Karpas-422 (cell line): ENCODE data around the gene AHDC1. TPM values are rescaled to one million over a fixed set of nuclear protein-coding genes. Genes with fewer than 3 reads are reported as not detected.

Experiments used
- DNase-seq: peaks from one replicate; pipeline ENCODE4 v3.0.0-alpha.2; 2015
- H2AFZ ChIP-seq: fragments of 200-600 bp; sonication (generic); 2 replicates; pipeline ENCODE4 v1.6.1; 2014; ENCODE audit warnings: antibody characterized with exemption, low read length, mixed read lengths
- H3K27ac ChIP-seq: fragments of 200-600 bp; sonication (generic); 2 replicates; pipeline ENCODE4 v1.5.1; 2014; ENCODE audit warnings: mild to moderate bottlenecking, low read length, moderate library complexity
- H3K27me3 ChIP-seq: fragments of 200-600 bp; sonication (generic); 2 replicates; pipeline ENCODE4 v1.6.1; 2014; ENCODE audit warnings: low read length, mixed read lengths
- H3K36me3 ChIP-seq: fragments of 200-600 bp; sonication (generic); 2 replicates; pipeline ENCODE4 v1.6.1; 2014; ENCODE audit warnings: low read length, mixed read lengths; ENCODE audit not compliant: insufficient read depth
- H3K4me1 ChIP-seq: fragments of 200-600 bp; sonication (generic); 2 replicates; pipeline ENCODE4 v1.6.1; 2014; ENCODE audit warnings: mild to moderate bottlenecking, low read length, mixed read lengths
- H3K4me2 ChIP-seq: fragments of 200-600 bp; sonication (generic); 2 replicates; pipeline ENCODE4 v1.6.1; 2014; ENCODE audit warnings: low read length, low read depth, mild to moderate bottlenecking; ENCODE audit not compliant: poor library complexity, severe bottlenecking
- H3K4me3 ChIP-seq: fragments of 200-600 bp; sonication (generic); 2 replicates; pipeline ENCODE4 v1.5.1; 2014; ENCODE audit warnings: mild to moderate bottlenecking, antibody characterized with exemption, low read length, mixed read lengths
- H3K79me2 ChIP-seq: fragments of 200-600 bp; sonication (generic); 2 replicates; pipeline ENCODE4 v1.6.1; 2014; ENCODE audit warnings: mild to moderate bottlenecking, low read length, mixed read lengths
- H3K9ac ChIP-seq: fragments of 200-600 bp; sonication (generic); 2 replicates; pipeline ENCODE4 v1.6.0; 2014; ENCODE audit warnings: low read length
- H3K9me2 ChIP-seq: fragments of 200-600 bp; sonication (generic), shearing (Covaris generic); replicated peaks from 2 replicates; pipeline ENCODE4 v1.6.0; 2014; ENCODE audit warnings: mild to moderate bottlenecking, low read length, moderate library complexity; ENCODE audit not compliant: insufficient read depth
- H3K9me3 ChIP-seq: fragments of 300-700, 200-600 bp; sonication (generic); 2 replicates; pipeline ENCODE4 v1.6.1; 2014; ENCODE audit warnings: low read length, mixed read lengths
- H4K20me1 ChIP-seq: fragments of 200-600 bp; sonication (generic); 2 replicates; pipeline ENCODE4 v1.6.1; 2014; ENCODE audit warnings: mild to moderate bottlenecking, antibody characterized with exemption, low read length, low read depth; ENCODE audit not compliant: insufficient read depth
- total RNA-seq: library from RNA; depleted of rRNA; stranded (reverse); fragments of >200 nt; shearing (Covaris generic); gene quantifications from 2 replicates; pipeline ENCODE4 v1.2.3, GENCODE V29; 2014; ENCODE audit warnings: low replicate concordance

The AHDC1 gene
- total RNA-seq, 1 experiment from 2014 or later = 2.2 TPM

- Histone ChIP-seq H3K9me3 (no peaks in the 10 kb centered on the region), H3K36me3 (no peaks in the 10 kb centered on the region), H3K4me3 (peak overlapping the region; percentile 76; the same call in 1 of the 2 replicates), H4K20me1 (peaks cover 27% of the 10 kb centered on the region), H3K27ac (no peak overlapping the region), H3K9me2 (no peaks in the 10 kb centered on the region), H3K79me2 (no peaks in the 10 kb centered on the region), H3K4me2 (peak overlapping the region; percentile 93), H3K27me3 (no peaks in the 10 kb centered on the region), H3K9ac (no peak overlapping the region), H2AFZ (no peak overlapping the region), H3K4me1 (peaks cover 50% of the 10 kb centered on the region)
- no peak for DNase-seq
Observed at GRCh38 chr1:27604579-27605299, 795 bp upstream of the AHDC1 start.

- no peak overlapping the region for H2AFZ ChIP-seq
- H3K4me2 ChIP-seq = peak overlapping the region; percentile 93
- H3K4me1 ChIP-seq = peaks cover 48% of the 10 kb centered on the region
- peak overlapping the region; percentile 72 for H3K9ac ChIP-seq
- peaks cover 37% of the 10 kb centered on the region for H4K20me1 ChIP-seq
- DNase-seq = peak; percentile 76
- H3K79me2 ChIP-seq = no peaks in the 10 kb centered on the region
- peak overlapping the region; percentile 76 for H3K4me3 ChIP-seq
- H3K9me3 ChIP-seq = no peaks in the 10 kb centered on the region
- H3K27me3 ChIP-seq = no peaks in the 10 kb centered on the region
- no peak overlapping the region for H3K27ac ChIP-seq
- H3K36me3 ChIP-seq = no peaks in the 10 kb centered on the region
- H3K9me2 ChIP-seq = no peaks in the 10 kb centered on the region
Observed at GRCh38 chr1:27603309-27603680, 649 bp downstream of the AHDC1 start.

- H3K36me3 ChIP-seq = no peaks in the 10 kb centered on the region
- no peak overlapping the region for H2AFZ ChIP-seq
- no peaks in the 10 kb centered on the region for H3K9me3 ChIP-seq
- H3K9me2 ChIP-seq = no peaks in the 10 kb centered on the region
- no peaks in the 10 kb centered on the region for H3K27me3 ChIP-seq
- H3K79me2 ChIP-seq = no peaks in the 10 kb centered on the region
- H3K4me3 ChIP-seq = peak overlapping the region; percentile 76
- no peak overlapping the region for H3K27ac ChIP-seq
- H3K9ac ChIP-seq = peak overlapping the region; percentile 72
- H3K4me2 ChIP-seq = peak overlapping the region; percentile 93
- H4K20me1 ChIP-seq = peaks cover 42% of the 10 kb centered on the region
- peak; percentile 48 for DNase-seq
- peaks cover 48% of the 10 kb centered on the region for H3K4me1 ChIP-seq
Observed at GRCh38 chr1:27602462-27603308, 1.3 kb downstream of the AHDC1 start.

GRCh38 chr1:27601771-27602461 is 2.0 kb downstream of the AHDC1 start:
- Histone ChIP-seq H3K4me2 (peak overlapping the region; percentile 93), H3K36me3 (no peaks in the 10 kb centered on the region), H3K9ac (no peak overlapping the region), H3K9me3 (no peaks in the 10 kb centered on the region), H3K4me1 (peaks cover 48% of the 10 kb centered on the region), H2AFZ (no peak overlapping the region), H3K9me2 (no peaks in the 10 kb centered on the region), H3K27me3 (no peaks in the 10 kb centered on the region), H4K20me1 (peaks cover 43% of the 10 kb centered on the region), H3K27ac (no peak overlapping the region), H3K4me3 (peak overlapping the region; percentile 36; the same call in 1 of the 2 replicates), H3K79me2 (no peaks in the 10 kb centered on the region)
- DNase-seq = no peak

- Histone ChIP-seq H3K27me3 (no peaks in the 10 kb centered on the region), H3K27ac (no peak overlapping the region), H2AFZ (no peak overlapping the region), H3K36me3 (no peaks in the 10 kb centered on the region), H3K9me3 (no peaks in the 10 kb centered on the region), H3K9ac (no peak overlapping the region), H3K4me1 (peaks cover 48% of the 10 kb centered on the region), H3K9me2 (no peaks in the 10 kb centered on the region), H3K79me2 (no peaks in the 10 kb centered on the region), H3K4me3 (no peak overlapping the region), H4K20me1 (peaks cover 43% of the 10 kb centered on the region), H3K4me2 (peak overlapping the region; percentile 93)
- DNase-seq = no peak
Observed at GRCh38 chr1:27601321-27601770, 2.6 kb downstream of the AHDC1 start.

- Histone ChIP-seq H2AFZ (no peak overlapping the region), H3K4me2 (peak overlapping the region; percentile 43), H3K4me3 (no peak overlapping the region), H3K27me3 (no peaks in the 10 kb centered on the region), H3K27ac (no peak overlapping the region), H3K9ac (no peak overlapping the region), H3K9me2 (no peaks in the 10 kb centered on the region), H3K36me3 (no peaks in the 10 kb centered on the region), H4K20me1 (peaks cover 44% of the 10 kb centered on the region), H3K9me3 (no peaks in the 10 kb centered on the region), H3K4me1 (peaks cover 45% of the 10 kb centered on the region), H3K79me2 (no peaks in the 10 kb centered on the region)
- DNase-seq = peak; percentile 70
Observed at GRCh38 chr1:27600498-27601175, 3.3 kb downstream of the AHDC1 start.

- Histone ChIP-seq H3K9me2 (no peaks in the 10 kb centered on the region), H3K4me3 (no peak overlapping the region), H3K9me3 (no peaks in the 10 kb centered on the region), H3K9ac (0 out of 2 replicates have a peak overlapping the region, but pooled peaks have one; percentile 4), H3K36me3 (no peaks in the 10 kb centered on the region), H4K20me1 (peaks cover 51% of the 10 kb centered on the region), H3K27ac (no peak overlapping the region), H3K4me2 (peak overlapping the region; percentile 43), H3K27me3 (no peaks in the 10 kb centered on the region), H3K4me1 (peaks cover 45% of the 10 kb centered on the region), H3K79me2 (no peaks in the 10 kb centered on the region), H2AFZ (no peak overlapping the region)
- no peak for DNase-seq
Observed at GRCh38 chr1:27599605-27600497, 4.1 kb downstream of the AHDC1 start.
